Tibial nerve (tissue), 4 donors: ENCODE data around the gene GGTLC1. TPM values are rescaled to one million over a fixed set of nuclear protein-coding genes. Genes with fewer than 3 reads are reported as not detected.

Source experiments
- DNase-seq, 2 donors: peaks; one replicate each; pipeline ENCODE4 v3.0.0-alpha.2; 2019; ENCODE audit warnings: low spot score in 2 of 2
- H3K27ac ChIP-seq, 4 donors: fragments of 200-600 bp; sonication (generic) in 3 of 4; one replicate each; pipeline ENCODE4 v1.5.1; 2017 to 2019; ENCODE audit warnings: mild to moderate bottlenecking in 1 of 4
- H3K27me3 ChIP-seq, 2 donors: fragments of 200-600 bp; sonication (generic) in 1 of 2; one replicate each; pipeline versions ENCODE4 v1.5.1 to v1.6.0; 2017 to 2019
- H3K36me3 ChIP-seq, 3 donors: fragments of 200-600 bp; sonication (generic); one replicate each; pipeline ENCODE4 v1.5.1; 2018 to 2019
- H3K4me1 ChIP-seq, 4 donors: fragments of 200-600 bp; sonication (generic) in 3 of 4; one replicate each; pipeline ENCODE4 v1.5.1; 2017 to 2019
- H3K4me3 ChIP-seq, 4 donors: fragments of 200-600 bp; sonication (generic) in 3 of 4; one replicate each; pipeline ENCODE4 v1.5.1; 2017 to 2019; ENCODE audit warnings: mild to moderate bottlenecking in 1 of 4, moderate library complexity in 1 of 4
- H3K9me3 ChIP-seq, 4 donors: fragments of 200-600 bp; sonication (generic) in 3 of 4; one replicate each; pipeline ENCODE4 v1.5.1; 2017 to 2019
- CTCF ChIP-seq, 5 experiments: fragments of 200-600 bp in 3 of 5; fragments of 450-650 bp in 2 of 5; sonication (generic) in 3 of 5; IDR thresholded peaks; one replicate each; pipeline ENCODE4 v1.5.1; 2016 to 2019; ENCODE audit warnings: antibody characterized with exemption in 5 of 5, mild to moderate bottlenecking in 3 of 5, moderate library complexity in 2 of 5
- EP300 ChIP-seq, 2 donors: sonication (generic); formaldehyde crosslinking; IDR thresholded peaks; one replicate each; pipeline ENCODE4 v1.6.1; 2017; ENCODE audit warnings: antibody characterized with exemption in 2 of 2, mild to moderate bottlenecking in 1 of 2
- POLR2A ChIP-seq, 2 donors: fragments of 450-650 bp; IDR thresholded peaks; one replicate each; pipeline ENCODE4 v1.6.1; 2017; ENCODE audit warnings: antibody characterized with exemption in 2 of 2, mild to moderate bottlenecking in 2 of 2, moderate library complexity in 2 of 2
- WGBS, 2 donors: methylation state at CpG; one replicate each; pipeline ENCODE4 v1.1.5; 2018; 5-methylcytosine and 5-hydroxymethylcytosine counted together
- total RNA-seq, 4 donors: library from RNA; depleted of rRNA; stranded (reverse); fragments of >200 nt; gene quantifications; one replicate each; pipeline ENCODE4 v1.1.0, GENCODE V29; 2016

Gene GGTLC1
- total RNA-seq, 4 donors from 2014 or later, result not detected

GRCh38 chr20:24013953-24014352 lies 25.4 kb upstream of the GGTLC1 start:
- Histone ChIP-seq H3K27me3 (no peaks in the 10 kb centered on the region), H3K4me3 (no peak overlapping the region), H3K36me3 (no peaks in the 10 kb centered on the region), H3K27ac (no peak overlapping the region), H3K4me1 (no peaks in the 10 kb centered on the region), H3K9me3 (no peaks in the 10 kb centered on the region)
- no peak for TF ChIP-seq POLR2A (IDR thresholded peaks at IDR 0.05)
- TF ChIP-seq EP300 (IDR thresholded peaks at IDR 0.05), result no peak
- no peak for TF ChIP-seq CTCF (IDR thresholded peaks at IDR 0.05)
- 67 to 69% methylated on average over 3 of the region's 3 CpGs for WGBS, 2 donors
- DNase-seq, result no peak

- H3K27me3 ChIP-seq, result no peaks in the 10 kb centered on the region
- no peaks in the 10 kb centered on the region for H3K9me3 ChIP-seq
- H3K4me1 ChIP-seq, result no peaks in the 10 kb centered on the region
- no peak overlapping the region for H3K27ac ChIP-seq
- 77 to 82% methylated on average over 5 to 6 of the region's 6 CpGs for WGBS, 2 donors
- no peak overlapping the region for H3K4me3 ChIP-seq
- H3K36me3 ChIP-seq, result no peaks in the 10 kb centered on the region
- no peak for DNase-seq
- TF ChIP-seq EP300 (IDR thresholded peaks at IDR 0.05) (no peak), CTCF (IDR thresholded peaks at IDR 0.05) (no peak), POLR2A (IDR thresholded peaks at IDR 0.05) (no peak)
Measured at GRCh38 chr20:24011282-24011681, 22.7 kb upstream of the GGTLC1 start.

GRCh38 chr20:24007758-24008157 lies 19.2 kb upstream of the GGTLC1 start:
- H3K27ac ChIP-seq, result no peak overlapping the region
- no peak for TF ChIP-seq POLR2A (IDR thresholded peaks at IDR 0.05)
- no peak for TF ChIP-seq CTCF (IDR thresholded peaks at IDR 0.05)
- TF ChIP-seq EP300 (IDR thresholded peaks at IDR 0.05), result no peak
- H3K9me3 ChIP-seq, result no peaks in the 10 kb centered on the region
- no peak for DNase-seq
- no peaks in the 10 kb centered on the region for H3K4me1 ChIP-seq
- no peaks in the 10 kb centered on the region for H3K36me3 ChIP-seq
- no peaks in the 10 kb centered on the region for H3K27me3 ChIP-seq
- 80 to 82% methylated on average over 3 of the region's 3 CpGs for WGBS, 2 donors
- H3K4me3 ChIP-seq, result no peak overlapping the region

GRCh38 chr20:24007073-24007595 lies 18.6 kb upstream of the GGTLC1 start:
- no peaks in the 10 kb centered on the region for H3K27me3 ChIP-seq

GRCh38 chr20:24006626-24007025 lies 18.0 kb upstream of the GGTLC1 start:
- 87 to 89% methylated on average over 7 of the region's 7 CpGs for WGBS, 2 donors
- TF ChIP-seq POLR2A (IDR thresholded peaks at IDR 0.05), result no peak
- no peak for TF ChIP-seq EP300 (IDR thresholded peaks at IDR 0.05)
- no peak for TF ChIP-seq CTCF (IDR thresholded peaks at IDR 0.05)
- no peaks in the 10 kb centered on the region for H3K27me3 ChIP-seq
- H3K36me3 ChIP-seq, result no peaks in the 10 kb centered on the region
- no peak overlapping the region for H3K27ac ChIP-seq
- H3K4me1 ChIP-seq, result no peaks in the 10 kb centered on the region
- H3K9me3 ChIP-seq, result no peaks in the 10 kb centered on the region
- H3K4me3 ChIP-seq, result no peak overlapping the region
- DNase-seq, result no peak

More at GRCh38 chr20:24007073-24007595, 18.6 kb upstream of the GGTLC1 start:
- H3K27ac ChIP-seq, result no peak overlapping the region
- H3K36me3 ChIP-seq, result no peaks in the 10 kb centered on the region
- H3K4me3 ChIP-seq, result no peak overlapping the region
- 42 to 44% methylated on average over 8 of the region's 8 CpGs for WGBS, 2 donors
- no peaks in the 10 kb centered on the region for H3K4me1 ChIP-seq
- no peak for TF ChIP-seq POLR2A (IDR thresholded peaks at IDR 0.05)
- TF ChIP-seq CTCF (IDR thresholded peaks at IDR 0.05), result no peak
- TF ChIP-seq EP300 (IDR thresholded peaks at IDR 0.05), result no peak
- H3K9me3 ChIP-seq, result no peaks in the 10 kb centered on the region
- DNase-seq, result no peak
